NCI-H146 treated with DMSO at 0.1 percent for 48 hours (cell line): ENCODE measurements around the gene TAC3.
"Not testable (repeated sequence)": the region's sequence is repeated elsewhere in the genome, so short reads cannot be mapped to it uniquely, and the experiment has no call there.

Source experiments
- DNase-seq: peaks from one replicate; lab custom pipeline; 2025; ENCODE audit not compliant: unreplicated experiment; lab: John Stamatoyannopoulos, UW

TAC3 gene

DNA sequence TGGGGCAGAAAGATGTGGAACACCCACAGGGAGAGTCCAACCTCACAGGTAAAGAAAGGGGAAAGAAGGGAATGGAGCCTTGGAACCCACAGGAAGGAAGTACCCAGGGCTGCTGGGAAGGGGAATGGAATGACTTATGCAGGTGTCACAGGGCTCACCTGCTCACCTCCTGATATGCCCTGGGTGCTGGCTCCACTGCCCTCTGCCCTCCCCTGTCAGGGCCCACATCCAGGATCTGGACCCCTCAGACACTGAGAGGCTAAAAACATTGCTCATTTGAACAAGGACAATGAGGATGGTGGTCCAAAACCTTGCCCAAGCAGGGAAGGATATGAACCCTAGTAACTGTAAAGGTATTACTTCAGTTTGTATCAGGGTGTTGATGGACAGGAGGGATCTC, 29.3 kb downstream of the TAC3 start:
- DNase-seq = no peak

DNA sequence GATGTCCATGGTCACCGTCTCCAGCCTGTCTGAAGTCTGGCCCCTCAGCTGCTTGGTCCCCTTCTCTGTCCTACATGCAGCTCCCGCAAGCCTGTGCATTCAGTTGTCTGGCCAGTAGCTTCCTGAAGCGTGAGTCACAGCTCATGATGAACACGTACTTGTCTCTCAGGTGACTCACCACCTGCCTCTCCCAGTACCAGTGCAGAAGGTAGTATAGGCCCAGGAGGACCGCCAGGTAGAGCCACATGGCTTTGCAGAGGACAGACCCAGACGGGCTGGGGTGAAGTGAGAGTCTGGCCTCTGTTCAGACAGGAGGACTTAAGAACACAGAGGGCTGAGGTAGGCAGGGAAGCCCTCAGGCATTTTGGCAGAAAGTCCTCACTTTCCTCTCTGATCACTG, 30.6 kb downstream of the TAC3 start:
- DNase-seq = not testable (repeated sequence)

DNA sequence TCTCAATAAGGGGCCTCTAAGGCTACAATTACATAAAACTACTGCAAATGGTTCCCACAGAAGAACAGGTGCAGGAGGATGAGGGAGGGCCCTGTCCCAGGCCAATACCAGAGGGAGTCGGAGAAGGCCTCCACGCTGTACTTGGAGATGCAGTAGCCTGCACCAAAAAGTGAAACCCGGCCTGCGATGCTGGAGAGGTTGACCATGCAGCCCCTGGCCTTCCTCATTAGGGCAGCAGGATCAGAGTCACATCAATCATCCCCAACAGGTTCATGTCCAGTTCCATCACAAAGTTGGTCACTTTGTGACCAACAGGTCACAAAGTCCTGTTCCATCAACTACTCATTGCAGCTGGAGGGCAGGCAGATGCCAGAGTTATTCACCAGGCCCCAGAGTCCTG, 32.9 kb downstream of the TAC3 start:
- DNase-seq = no peak

DNA sequence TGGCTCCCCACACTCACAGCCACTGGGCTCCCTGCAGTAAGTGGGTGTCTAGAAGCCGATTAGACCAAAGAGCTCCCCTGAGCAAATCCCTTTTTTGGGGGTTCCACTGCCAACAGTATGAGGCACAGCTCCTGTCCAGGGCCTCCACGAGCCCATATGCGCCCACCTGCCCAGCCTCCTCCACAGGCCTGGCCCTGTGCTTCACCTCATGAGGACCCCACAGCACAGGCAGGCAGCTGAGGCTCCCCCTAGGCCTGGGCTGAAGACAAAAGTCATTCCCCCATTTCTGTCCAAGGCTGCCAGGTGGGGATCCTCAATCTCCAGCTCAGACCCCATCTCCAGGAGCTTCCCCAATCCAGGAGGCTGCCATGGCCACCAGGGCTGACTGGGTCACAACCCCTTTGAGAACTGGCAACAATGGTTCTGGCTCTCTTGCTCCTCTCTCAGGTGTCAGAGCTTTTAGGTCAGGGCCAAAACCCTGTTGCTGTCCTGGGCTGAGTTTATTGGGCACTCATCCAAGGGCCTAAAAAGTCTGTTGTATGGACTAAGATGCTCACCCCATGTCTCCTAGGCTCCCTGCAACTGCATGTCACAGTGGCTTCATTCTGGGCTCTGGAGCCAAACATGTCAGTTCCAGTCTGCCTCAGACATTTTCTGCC, 33.6 kb downstream of the TAC3 start:
- not testable (repeated sequence) for DNase-seq

DNA sequence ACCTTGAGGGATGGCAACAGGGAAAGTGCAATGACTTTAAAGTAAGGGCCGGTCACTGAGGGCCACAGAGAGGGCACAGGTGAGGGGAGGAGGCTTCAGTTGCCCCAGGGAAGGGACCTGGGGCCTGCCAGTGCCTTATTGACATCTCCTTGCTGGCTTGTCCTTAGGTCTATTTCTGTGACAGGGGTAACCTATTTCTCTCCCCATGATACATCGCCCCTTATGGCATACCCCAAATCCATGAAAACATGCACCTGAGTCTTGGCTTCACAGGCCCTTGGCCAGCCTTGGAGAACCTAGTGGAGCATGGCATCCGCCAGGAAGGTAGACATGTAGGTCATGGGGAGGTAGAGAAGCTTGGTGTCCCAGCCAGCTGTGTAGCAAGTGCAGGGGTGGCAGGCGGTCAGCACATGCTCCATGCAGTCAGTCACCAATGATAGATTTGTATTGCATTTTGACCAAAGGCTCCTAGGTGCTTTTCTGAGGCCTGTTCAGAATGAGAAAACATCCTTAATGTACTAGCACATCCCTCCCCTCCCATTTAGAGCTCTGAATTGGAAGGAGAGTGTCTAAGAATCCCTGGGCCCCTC, 35.3 kb downstream of the TAC3 start:
- no peak for DNase-seq

DNA sequence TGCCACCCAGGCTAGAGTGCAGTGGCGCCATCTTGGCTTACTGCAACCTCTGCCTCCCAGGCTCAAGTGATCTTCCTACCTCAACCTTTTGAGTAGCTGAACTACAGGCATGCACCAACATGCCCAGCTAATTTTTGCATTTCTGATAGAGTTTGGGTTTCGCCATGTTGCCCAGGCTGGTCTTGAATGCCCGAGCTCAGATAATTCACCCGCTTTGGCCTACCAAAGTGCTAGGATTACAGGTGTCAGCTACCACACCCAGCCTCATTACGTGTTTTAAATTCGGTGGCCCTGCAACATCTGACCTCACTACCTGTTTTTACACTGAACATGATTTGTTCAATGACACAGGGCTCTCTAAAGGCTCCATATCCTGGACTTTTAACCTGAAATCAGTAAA, 36.1 kb downstream of the TAC3 start:
- no peak for DNase-seq

DNA sequence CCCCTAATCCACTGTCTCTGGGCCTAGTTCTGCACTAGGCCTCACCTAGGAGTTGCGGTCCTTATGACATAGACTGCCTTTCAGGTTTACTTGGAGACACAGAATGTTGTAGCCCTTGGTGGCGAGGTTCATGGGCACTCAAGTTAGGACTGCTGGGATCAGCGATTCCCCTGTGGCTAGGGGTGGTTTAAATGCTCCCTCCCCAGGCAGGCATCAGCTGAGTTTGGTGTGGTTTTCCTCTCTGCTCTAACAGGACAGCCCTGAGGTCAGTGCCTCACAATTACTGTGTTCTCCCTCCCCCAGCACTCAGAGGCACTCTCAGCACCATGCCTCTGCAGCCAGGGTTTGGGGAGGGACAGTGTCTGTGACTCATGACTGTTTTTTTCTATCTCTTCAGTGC, 36.7 kb downstream of the TAC3 start:
- DNase-seq = no peak

DNA sequence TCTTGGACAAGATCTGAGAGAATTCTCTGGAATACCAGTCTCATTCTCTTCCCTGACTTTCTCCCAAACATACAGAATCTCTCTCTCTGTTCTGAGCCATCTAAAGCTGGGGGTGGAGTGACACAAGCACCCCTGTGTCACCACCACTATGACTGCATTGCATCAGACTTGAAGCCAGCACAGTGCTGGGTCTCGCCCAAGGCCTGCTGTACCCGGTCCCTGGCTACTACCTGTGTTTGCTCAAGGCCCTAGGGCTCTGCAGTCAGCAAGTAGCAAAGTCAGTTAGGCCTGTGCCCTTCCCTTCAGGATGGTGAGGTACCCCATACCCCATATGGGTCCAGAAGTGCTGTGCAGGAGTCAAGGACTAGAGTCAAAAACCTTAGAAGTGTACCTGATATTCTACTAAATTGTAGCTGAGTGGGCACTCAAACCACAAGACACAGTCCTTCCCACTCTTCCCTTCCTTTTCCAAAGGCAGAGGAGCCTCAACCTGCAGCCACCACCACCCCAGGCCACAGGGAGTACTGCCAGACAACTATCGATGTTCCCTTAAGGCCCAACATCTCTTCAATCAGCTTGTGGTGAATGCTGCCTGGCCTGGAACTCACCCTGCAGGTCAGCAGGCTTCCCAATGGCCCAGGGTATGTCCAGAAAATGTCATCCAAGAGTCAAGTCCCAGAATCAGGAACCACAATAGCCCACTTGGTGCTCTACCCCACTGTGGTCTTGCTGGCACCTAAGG, 37.8 kb downstream of the TAC3 start:
- DNase-seq = no peak

DNA sequence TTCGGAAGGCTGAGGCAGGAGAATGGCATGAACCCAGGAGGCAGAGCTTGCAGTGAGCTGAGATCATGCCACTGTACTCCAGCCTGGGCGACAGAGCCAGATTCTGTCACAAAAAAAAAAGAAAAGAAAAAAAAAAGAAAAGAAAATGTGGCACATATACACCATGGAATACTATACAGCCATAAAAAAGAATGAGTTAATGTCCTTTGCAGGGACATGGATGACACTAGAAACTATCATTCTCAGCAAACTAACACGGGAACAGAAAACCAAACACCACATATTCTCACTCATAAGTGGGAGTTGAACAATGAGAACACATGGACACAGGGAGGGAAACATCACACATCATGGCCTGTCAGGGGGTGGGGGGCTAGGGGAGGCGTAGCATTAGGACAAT, 39.0 kb downstream of the TAC3 start:
- DNase-seq = not testable (repeated sequence)

DNA sequence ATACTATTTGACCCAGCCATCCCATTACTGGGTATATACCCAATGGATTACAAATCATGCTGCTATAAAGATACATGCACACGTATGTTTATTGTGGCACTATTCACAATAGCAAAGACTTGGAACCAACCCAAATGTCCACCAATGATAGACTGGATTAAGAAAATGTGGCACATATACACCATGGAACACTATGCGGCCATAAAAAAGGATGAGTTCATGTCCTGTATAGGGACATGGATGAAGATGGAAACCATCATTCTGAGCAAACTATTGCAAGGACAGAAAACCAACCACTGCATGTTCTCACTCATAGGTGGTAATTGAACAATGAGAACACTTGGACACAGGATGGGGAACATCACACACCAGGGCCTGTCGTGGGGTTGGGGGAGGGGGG, 42.1 kb downstream of the TAC3 start:
- not testable (repeated sequence) for DNase-seq

DNA sequence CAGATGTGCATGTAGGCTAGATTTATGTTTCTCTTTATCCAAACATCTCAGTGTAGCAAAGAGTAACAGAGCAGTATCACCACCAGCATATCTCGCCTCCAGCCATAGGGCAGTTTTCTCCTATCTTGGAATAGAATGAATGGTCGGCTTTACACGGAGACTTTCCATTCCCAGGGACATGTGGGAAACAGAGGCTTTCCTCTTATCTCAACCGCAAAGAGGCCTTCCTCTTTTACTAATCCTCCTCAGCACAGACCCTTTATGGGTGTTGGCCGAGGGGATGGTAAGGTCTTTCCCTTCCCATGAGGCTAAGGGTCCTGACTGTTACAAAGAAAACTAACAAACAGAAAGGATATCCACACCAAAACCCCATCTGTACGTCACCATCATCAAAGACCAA, 47.4 kb downstream of the TAC3 start:
- DNase-seq = not testable (repeated sequence)

DNA sequence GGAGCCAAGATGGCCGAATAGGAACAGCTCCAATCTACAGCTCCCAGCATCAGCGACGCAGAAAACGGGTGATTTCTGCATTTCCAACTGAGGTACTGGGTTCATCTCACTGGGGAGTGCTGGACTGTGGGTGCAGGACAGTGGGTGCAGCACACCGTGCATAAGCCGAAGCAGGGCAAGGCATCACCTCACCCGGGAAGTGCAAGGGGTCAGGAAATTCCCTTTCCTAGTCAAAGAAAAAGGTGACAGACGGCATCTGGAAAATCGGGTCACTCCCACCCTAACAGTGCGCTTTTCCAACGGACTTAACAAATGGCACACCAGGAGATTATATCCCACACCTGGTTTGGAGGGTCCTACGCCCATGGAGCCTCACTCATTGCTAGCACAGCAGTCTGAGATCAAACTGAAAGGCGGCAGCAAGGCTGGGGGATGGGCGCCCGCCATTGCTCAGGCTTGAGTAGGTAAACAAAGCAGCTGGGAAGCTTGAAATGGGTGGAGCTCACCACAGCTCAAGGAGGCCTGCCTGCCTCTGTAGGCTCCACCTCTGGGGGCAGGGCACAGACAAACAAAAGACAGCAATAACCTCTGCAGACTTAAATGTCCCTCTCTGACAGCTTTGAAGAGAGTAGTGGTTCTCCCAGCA, 50.2 kb downstream of the TAC3 start:
- DNase-seq = not testable (repeated sequence)

DNA sequence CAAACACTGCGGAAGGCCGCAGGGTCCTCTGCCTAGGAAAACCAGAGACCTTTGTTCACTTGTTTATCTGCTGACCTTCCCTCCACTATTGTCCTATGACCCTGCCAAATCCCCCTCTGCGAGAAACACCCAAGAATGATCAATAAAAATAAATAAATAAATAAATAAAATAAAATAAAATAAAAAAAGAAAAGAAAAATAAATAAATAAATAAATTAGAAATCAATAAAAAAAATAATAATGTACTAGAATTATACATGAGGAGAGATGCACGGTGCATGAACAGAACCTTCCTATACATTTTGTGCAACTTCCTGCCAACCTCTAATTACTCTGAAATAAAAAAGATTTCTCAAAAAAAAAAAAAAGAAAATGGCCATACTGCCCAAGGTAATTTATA, 51.2 kb downstream of the TAC3 start:
- not testable (repeated sequence) for DNase-seq

DNA sequence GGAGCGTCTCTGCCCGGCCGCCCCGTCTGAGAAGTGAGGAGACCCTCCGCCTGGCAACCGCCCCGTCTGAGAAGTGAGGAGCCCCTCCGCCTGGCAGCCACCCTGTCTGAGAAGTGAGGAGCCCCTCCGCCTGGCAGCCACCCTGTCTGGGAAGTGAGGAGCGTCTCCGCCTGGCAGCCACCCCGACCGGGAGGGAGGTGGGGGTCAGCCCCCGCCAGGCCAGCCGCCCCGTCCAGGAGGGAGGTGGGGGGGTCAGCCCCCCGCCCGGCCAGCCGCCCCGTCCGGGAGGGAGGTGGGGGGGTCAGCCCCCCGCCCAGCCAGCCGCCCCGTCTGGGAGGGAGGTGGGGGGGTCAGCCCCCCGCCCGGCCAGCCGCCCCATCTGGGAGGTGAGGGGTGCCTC, 52.8 kb downstream of the TAC3 start:
- not testable (repeated sequence) for DNase-seq

DNA sequence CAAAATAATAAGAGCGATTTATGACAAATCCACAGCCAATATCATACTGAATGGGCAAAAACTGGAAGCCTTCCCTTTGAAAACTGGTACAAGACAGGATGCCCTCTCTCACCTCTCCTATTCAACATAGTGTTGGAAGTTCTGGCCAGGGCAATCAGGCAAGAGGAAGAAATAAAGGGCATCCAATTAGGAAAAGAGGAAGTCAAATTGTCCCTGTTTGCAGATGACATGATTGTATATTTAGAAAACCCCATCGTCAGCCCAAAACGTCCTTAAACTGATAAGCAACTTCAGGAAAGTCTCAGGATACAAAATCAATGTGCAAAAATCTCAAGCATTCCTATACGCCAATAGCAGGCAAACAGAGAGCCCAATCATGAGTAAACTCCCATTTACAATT, 54.1 kb downstream of the TAC3 start:
- DNase-seq = not testable (repeated sequence)
